ENCODE measurements around the gene RRAGD.

Gene RRAGD

GRCh38 chr6:89351671-89352277 lies 60.3 kb downstream of the RRAGD start:
- H3K9ac ChIP-seq (ENCODE audit: low read depth, low read length): peak overlapping the region; percentile 100
- H3K4me2 ChIP-seq (ENCODE audit: low read length): peak overlapping the region; percentile 96
- H3K9me3 ChIP-seq (replicated peaks; ENCODE audit: low read length): no peaks in the 10 kb centered on the region
- H3K4me1 ChIP-seq (ENCODE audit: control insufficient read depth, insufficient read depth, low read length): peaks cover 23% of the 10 kb centered on the region
- no peaks in the 10 kb centered on the region for H3K27me3 ChIP-seq (ENCODE audit: control insufficient read depth, insufficient read depth, low read length)
- peak overlapping the region; percentile 99 for H3K4me3 ChIP-seq (ENCODE audit: low read length)
- H3K36me3 ChIP-seq (ENCODE audit: insufficient read depth, low read length): no peaks in the 10 kb centered on the region

GRCh38 chr6:89350281-89350966 lies 61.6 kb downstream of the RRAGD start:
- no peaks in the 10 kb centered on the region for H3K36me3 ChIP-seq (ENCODE audit: insufficient read depth, low read length)
- peak overlapping the region; percentile 99 for H3K4me3 ChIP-seq (ENCODE audit: low read length)
- peaks cover 23% of the 10 kb centered on the region for H3K4me1 ChIP-seq (ENCODE audit: control insufficient read depth, insufficient read depth, low read length)
- peak overlapping the region; percentile 96 for H3K4me2 ChIP-seq (ENCODE audit: low read length)
- no peaks in the 10 kb centered on the region for H3K9me3 ChIP-seq (replicated peaks; ENCODE audit: low read length)
- no peak overlapping the region for H3K9ac ChIP-seq (ENCODE audit: low read depth, low read length)
- H3K27me3 ChIP-seq (ENCODE audit: control insufficient read depth, insufficient read depth, low read length): no peaks in the 10 kb centered on the region

GRCh38 chr6:89348372-89348771 lies 63.7 kb downstream of the RRAGD start:
- Histone ChIP-seq H3K4me3 (ENCODE audit: low read length) (no peak overlapping the region), H3K9me3 (replicated peaks; ENCODE audit: low read length) (no peaks in the 10 kb centered on the region), H3K27me3 (ENCODE audit: control insufficient read depth, insufficient read depth, low read length) (no peaks in the 10 kb centered on the region), H3K4me1 (ENCODE audit: control insufficient read depth, insufficient read depth, low read length) (peaks cover 23% of the 10 kb centered on the region), H3K9ac (ENCODE audit: low read depth, low read length) (no peak overlapping the region), H3K4me2 (ENCODE audit: low read length) (no peak overlapping the region), H3K36me3 (ENCODE audit: insufficient read depth, low read length) (no peaks in the 10 kb centered on the region)

GRCh38 chr6:89347825-89348224 lies 64.2 kb downstream of the RRAGD start:
- H3K27me3 ChIP-seq (ENCODE audit: control insufficient read depth, insufficient read depth, low read length): no peaks in the 10 kb centered on the region
- no peak overlapping the region for H3K4me2 ChIP-seq (ENCODE audit: low read length)
- peaks cover 23% of the 10 kb centered on the region for H3K4me1 ChIP-seq (ENCODE audit: control insufficient read depth, insufficient read depth, low read length)
- no peaks in the 10 kb centered on the region for H3K9me3 ChIP-seq (replicated peaks; ENCODE audit: low read length)
- no peaks in the 10 kb centered on the region for H3K36me3 ChIP-seq (ENCODE audit: insufficient read depth, low read length)
- no peak overlapping the region for H3K4me3 ChIP-seq (ENCODE audit: low read length)
- no peak overlapping the region for H3K9ac ChIP-seq (ENCODE audit: low read depth, low read length)

- Histone ChIP-seq H3K9me3 (replicated peaks; ENCODE audit: low read length) (no peaks in the 10 kb centered on the region), H3K4me3 (ENCODE audit: low read length) (no peak overlapping the region), H3K4me1 (ENCODE audit: control insufficient read depth, insufficient read depth, low read length) (peaks cover 23% of the 10 kb centered on the region), H3K36me3 (ENCODE audit: insufficient read depth, low read length) (peaks cover 6% of the 10 kb centered on the region), H3K4me2 (ENCODE audit: low read length) (no peak overlapping the region), H3K27me3 (ENCODE audit: control insufficient read depth, insufficient read depth, low read length) (no peaks in the 10 kb centered on the region), H3K9ac (ENCODE audit: low read depth, low read length) (no peak overlapping the region)
Measured at GRCh38 chr6:89346433-89346832, 65.6 kb downstream of the RRAGD start.

- no peak overlapping the region for H3K9ac ChIP-seq (ENCODE audit: low read depth, low read length)
- H3K4me1 ChIP-seq (ENCODE audit: control insufficient read depth, insufficient read depth, low read length): no peaks in the 10 kb centered on the region
- peaks cover 43% of the 10 kb centered on the region for H3K36me3 ChIP-seq (ENCODE audit: insufficient read depth, low read length)
- H3K4me3 ChIP-seq (ENCODE audit: low read length): no peak overlapping the region
- H3K4me2 ChIP-seq (ENCODE audit: low read length): no peak overlapping the region
- no peaks in the 10 kb centered on the region for H3K9me3 ChIP-seq (replicated peaks; ENCODE audit: low read length)
- H3K27me3 ChIP-seq (ENCODE audit: control insufficient read depth, insufficient read depth, low read length): no peaks in the 10 kb centered on the region
Measured at GRCh38 chr6:89339565-89339964, 72.5 kb downstream of the RRAGD start.

- Histone ChIP-seq H3K4me1 (ENCODE audit: control insufficient read depth, insufficient read depth, low read length) (no peaks in the 10 kb centered on the region), H3K9ac (ENCODE audit: low read depth, low read length) (no peak overlapping the region), H3K4me2 (ENCODE audit: low read length) (no peak overlapping the region), H3K27me3 (ENCODE audit: control insufficient read depth, insufficient read depth, low read length) (no peaks in the 10 kb centered on the region), H3K36me3 (ENCODE audit: insufficient read depth, low read length) (peaks cover 41% of the 10 kb centered on the region), H3K4me3 (ENCODE audit: low read length) (no peak overlapping the region), H3K9me3 (replicated peaks; ENCODE audit: low read length) (no peaks in the 10 kb centered on the region)
Measured at GRCh38 chr6:89335164-89335563, 76.9 kb downstream of the RRAGD start.

GRCh38 chr6:89330910-89331309 lies 81.2 kb downstream of the RRAGD start:
- Histone ChIP-seq H3K27me3 (ENCODE audit: control insufficient read depth, insufficient read depth, low read length) (no peaks in the 10 kb centered on the region), H3K9ac (ENCODE audit: low read depth, low read length) (no peak overlapping the region), H3K4me3 (ENCODE audit: low read length) (no peak overlapping the region), H3K9me3 (replicated peaks; ENCODE audit: low read length) (no peaks in the 10 kb centered on the region), H3K36me3 (ENCODE audit: insufficient read depth, low read length) (peaks cover 43% of the 10 kb centered on the region), H3K4me2 (ENCODE audit: low read length) (no peak overlapping the region), H3K4me1 (ENCODE audit: control insufficient read depth, insufficient read depth, low read length) (no peaks in the 10 kb centered on the region)

GRCh38 chr6:89328976-89329375 lies 83.1 kb downstream of the RRAGD start:
- Histone ChIP-seq H3K4me2 (ENCODE audit: low read length) (no peak overlapping the region), H3K36me3 (ENCODE audit: insufficient read depth, low read length) (peaks cover 37% of the 10 kb centered on the region), H3K4me1 (ENCODE audit: control insufficient read depth, insufficient read depth, low read length) (no peaks in the 10 kb centered on the region), H3K27me3 (ENCODE audit: control insufficient read depth, insufficient read depth, low read length) (no peaks in the 10 kb centered on the region), H3K9ac (ENCODE audit: low read depth, low read length) (no peak overlapping the region), H3K9me3 (replicated peaks; ENCODE audit: low read length) (no peaks in the 10 kb centered on the region), H3K4me3 (ENCODE audit: low read length) (no peak overlapping the region)

GRCh38 chr6:89324304-89324703 lies 87.8 kb downstream of the RRAGD start:
- Histone ChIP-seq H3K4me1 (ENCODE audit: control insufficient read depth, insufficient read depth, low read length) (peaks cover 7% of the 10 kb centered on the region), H3K36me3 (ENCODE audit: insufficient read depth, low read length) (peaks cover 17% of the 10 kb centered on the region), H3K9ac (ENCODE audit: low read depth, low read length) (no peak overlapping the region), H3K9me3 (replicated peaks; ENCODE audit: low read length) (no peaks in the 10 kb centered on the region), H3K4me3 (ENCODE audit: low read length) (no peak overlapping the region), H3K4me2 (ENCODE audit: low read length) (no peak overlapping the region), H3K27me3 (ENCODE audit: control insufficient read depth, insufficient read depth, low read length) (no peaks in the 10 kb centered on the region)

- Histone ChIP-seq H3K27me3 (ENCODE audit: control insufficient read depth, insufficient read depth, low read length) (no peaks in the 10 kb centered on the region), H3K9ac (ENCODE audit: low read depth, low read length) (no peak overlapping the region), H3K36me3 (ENCODE audit: insufficient read depth, low read length) (peaks cover 11% of the 10 kb centered on the region), H3K4me3 (ENCODE audit: low read length) (no peak overlapping the region), H3K4me1 (ENCODE audit: control insufficient read depth, insufficient read depth, low read length) (peaks cover 7% of the 10 kb centered on the region), H3K4me2 (ENCODE audit: low read length) (no peak overlapping the region), H3K9me3 (replicated peaks; ENCODE audit: low read length) (no peaks in the 10 kb centered on the region)
Measured at GRCh38 chr6:89323511-89323971, 88.5 kb downstream of the RRAGD start.
